Left forelimb (tissue), 1 donor: ENCODE data around the gene PRSS56.

Experiments
- DNase-seq: peaks from one replicate; pipeline ENCODE4 v3.0.0-alpha.2; 2018; ENCODE audit warnings: low spot score

Gene PRSS56

DNA sequence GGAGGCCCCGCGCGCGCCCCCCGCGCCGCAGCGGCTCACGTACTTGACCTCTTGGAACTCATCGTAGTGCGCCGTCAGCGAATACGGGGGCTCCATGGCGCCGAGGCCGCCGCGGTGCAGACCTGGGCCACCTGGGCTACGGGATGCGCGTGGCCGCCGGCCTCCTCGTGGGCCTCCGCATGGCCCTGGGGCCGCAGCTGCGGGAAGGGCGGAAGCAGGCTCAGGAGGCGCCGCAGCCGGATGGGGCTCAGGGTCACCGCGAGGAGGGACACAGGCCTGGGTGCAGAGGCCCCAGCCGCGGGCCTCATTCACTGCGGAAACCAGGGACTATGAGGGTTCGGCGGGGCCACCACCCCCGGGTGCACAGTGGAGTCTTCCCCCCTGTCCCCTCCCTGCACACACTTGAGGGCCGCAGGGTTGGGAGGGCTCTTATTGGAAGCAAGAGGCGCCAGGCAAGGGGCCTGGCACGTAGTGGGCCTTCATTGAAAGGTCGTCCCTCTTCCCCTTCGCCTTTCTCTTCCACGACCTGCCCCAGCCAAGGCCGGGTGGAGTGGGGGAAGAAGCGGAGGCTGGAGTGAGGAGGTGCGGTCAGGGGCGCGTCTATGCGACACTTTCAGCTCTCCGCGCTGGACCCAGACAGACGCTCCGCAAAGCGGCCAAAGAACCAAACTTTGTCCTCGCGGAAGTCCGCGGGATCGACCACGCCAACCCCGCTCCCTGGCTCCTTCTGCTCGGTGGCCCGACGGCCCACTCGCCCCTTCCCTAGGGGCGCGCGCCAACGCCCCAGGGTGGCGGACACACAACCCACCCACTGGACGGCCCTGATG lies 33.4 kb upstream of the PRSS56 start:
- DNase-seq: no peak

DNA sequence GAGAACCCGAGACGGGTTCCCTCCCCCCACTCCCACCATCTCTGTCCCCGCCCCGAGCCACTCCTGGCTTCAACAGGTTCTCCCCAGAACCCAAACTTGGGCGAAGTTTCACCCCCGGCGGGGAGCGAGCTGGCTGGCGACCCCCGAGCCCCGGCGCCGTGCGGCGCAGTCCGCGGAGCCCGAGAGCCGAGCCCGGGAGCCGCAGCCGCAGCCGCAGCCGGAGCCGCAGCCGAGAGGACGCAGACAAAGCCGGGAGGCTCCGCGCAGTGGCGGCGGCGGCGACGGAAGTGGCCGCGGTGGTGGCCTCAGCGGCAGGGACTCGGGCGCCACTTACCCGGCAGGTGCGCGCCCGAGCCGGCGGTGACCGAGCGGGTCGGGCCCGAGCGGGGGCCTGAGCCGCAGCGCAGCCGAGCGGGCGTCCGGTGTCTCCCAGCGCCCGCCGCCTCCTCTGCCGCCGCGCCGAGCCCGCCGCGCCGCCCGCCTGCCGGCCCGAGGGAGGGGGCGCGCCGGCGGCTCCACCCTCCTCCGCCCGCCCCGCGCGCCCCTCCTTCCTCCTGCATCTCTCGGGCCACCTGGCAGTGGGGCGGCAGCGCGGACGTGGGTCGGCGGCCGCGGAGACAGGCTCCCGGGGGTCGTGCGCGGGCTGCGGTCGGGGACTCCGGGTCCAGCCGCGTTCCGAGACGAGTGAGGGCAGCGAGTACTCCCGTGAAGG lies 32.6 kb upstream of the PRSS56 start, which contains the start of gene ECEL1:
TSS of gene ECEL1 (minus strand) at position 450 of the 712 bp plus-strand sequence. CDS start 1,181 bp downstream, outside the sequence.
- no peak for DNase-seq

DNA sequence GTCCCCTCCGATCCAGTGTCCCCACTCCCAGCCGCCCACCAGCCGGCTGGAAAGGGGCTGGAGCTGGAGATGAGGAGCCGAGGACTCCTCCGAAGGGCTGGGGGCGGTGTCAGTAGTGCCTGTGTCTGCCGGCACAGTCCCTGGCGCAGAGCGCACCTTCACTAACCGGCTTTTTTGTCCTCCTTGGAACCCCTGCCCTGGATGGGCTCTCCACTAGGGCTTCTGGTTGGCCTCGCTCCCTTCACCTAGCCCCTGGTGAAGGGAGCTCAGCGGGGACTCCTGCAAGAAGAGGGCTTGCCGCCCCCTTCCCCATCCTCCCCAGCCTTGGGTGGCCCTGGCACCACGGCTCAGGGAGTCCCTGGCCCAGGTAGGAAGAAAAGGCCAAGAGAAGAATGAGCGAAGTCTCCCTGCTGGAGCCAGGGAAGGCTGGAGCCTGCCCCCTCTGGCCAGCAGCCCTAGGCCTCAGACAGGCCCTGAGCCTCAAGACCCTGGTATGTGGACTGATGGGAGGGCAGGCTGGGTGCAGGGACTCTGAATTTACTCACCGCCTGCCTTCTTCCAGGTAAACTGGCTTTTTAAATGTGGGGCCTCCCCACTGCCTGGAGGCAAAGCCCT lies 32.0 kb upstream of the PRSS56 start:
- DNase-seq: no peak

DNA sequence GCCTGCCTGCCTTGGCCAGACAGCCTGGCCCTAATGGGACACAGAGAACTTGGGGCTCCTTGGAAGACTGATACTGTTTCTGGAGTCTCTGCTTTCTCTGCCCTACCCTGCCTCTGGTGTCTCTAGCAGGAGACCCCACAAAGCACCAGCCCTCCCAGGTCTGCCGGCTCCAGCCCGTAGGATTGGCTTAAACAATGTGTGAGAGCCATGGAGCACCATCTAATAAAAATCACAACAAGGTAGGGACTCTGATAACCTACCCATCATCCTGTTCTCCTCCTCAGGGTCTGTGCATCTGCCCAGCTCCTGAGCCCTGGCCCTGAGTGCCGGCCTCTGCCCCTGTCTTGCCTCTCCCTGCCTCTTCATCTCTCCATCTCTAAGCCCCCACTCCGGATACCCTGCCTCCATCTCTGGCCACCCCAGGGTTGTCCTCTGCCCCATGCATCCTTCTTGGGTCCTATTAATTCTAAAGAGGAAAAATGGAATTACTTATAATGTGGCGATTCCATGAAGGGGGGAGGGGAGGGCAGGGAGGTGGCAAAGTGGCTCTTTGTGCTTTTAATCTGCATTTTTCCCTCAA lies 31.4 kb upstream of the PRSS56 start:
- no peak for DNase-seq

DNA sequence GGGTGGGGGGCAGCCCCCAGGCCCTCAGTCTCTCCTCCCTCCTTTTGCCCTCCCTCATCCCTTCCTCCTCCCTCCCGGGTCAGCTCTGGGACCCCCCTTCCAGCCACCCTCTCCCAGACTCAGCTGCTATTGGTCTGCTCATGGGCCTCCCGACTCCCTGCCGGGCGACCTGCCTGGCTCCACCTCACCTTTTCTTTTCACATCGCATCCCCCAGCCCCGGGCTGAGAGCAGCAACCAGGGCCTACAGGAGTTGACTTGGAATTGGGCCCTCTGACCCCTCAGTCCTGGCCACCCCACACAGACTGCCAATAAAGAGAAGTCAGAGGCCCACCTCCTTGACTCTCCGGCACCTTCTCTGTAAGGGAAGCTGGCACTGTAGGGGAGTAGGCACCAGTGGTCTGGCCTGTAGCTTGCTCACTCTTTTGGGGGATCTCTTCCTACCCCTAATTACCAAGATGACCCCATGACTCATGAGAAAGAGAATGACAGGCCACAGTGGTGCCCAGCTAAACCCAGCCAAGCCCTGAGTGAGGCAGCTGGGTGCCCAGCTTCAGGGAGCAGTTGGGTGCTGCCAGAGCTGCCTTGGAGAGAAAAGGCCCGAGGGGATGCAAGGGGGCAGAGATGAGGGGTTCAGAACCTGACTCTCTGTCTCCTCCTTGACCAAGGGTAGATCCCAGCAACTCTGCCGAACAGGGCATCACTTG lies 30.5 kb upstream of the PRSS56 start:
- DNase-seq: no peak

DNA sequence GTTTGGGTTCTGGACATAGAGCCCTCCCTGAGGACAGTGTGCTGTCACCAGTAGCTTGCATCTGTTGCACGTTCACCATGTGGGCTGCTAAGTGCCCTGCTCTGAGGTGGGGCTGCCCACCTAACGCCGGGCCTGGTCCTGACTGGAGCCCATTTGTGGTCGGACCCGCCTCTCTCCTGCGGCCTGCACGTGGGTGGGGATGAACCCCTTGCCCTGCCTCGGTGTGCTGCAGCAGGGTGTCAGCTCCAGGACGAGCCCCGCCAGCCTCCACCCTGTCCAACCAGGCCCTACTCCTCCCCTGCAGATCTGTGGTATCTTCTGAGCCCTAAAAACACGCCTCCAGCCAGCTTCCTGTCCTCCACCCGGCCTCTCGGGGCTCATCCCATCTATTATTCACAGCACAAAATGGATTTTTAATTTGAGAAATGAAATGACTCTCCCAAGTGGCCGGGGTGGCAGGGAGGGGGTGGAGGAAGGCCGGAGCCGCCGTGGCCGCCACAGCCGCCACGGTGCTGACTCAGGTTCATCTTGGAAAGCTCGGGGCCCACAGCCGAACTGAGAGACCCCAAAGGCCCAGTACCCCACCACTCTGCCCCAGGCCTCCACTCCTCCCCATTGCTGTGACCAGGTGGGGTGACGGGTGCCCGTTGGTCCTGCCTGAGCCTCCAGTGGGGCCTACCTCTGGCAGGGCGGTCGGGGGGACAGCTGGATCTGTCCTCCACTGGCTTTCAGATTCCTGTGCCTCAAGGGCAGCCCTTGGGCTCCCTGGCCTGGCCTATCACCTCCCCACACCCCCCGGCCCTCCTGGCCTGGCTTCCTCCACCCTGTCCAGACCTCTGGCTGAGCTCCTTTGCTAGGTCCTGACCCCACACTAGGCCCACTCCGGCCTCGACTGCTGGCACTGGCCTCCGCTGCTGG lies 29.7 kb upstream of the PRSS56 start:
- no peak for DNase-seq

DNA sequence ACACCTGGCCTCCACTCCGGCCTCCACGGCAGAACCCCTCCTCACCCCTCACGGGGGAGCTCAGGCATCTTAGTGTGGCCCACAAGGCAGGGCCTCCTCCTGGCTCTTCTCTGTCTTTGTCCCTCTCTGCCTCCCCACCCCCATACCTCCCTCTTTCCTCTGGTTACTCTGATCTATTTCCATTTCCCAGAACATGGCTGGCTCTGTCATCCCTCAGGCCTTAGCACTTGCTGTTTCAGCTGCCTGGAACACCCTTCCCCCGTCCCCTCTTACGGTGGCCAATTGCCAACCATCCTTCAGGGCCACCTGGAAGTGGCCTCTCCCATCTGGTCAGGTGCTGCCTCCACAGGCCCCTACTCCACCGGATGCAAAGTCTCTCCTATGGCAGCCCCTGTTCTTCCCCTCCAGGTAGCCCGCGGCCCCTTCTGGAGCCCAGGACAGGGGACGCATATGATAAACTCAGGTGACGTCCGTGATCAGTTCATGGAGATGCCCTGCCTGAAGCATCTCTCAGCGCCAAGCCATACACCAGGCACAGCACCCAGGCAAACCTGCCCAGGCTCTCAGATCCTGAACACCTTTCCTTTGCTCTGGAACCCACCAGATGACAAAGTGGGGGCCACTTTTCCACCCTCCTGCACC lies 28.9 kb upstream of the PRSS56 start:
- DNase-seq: no peak

DNA sequence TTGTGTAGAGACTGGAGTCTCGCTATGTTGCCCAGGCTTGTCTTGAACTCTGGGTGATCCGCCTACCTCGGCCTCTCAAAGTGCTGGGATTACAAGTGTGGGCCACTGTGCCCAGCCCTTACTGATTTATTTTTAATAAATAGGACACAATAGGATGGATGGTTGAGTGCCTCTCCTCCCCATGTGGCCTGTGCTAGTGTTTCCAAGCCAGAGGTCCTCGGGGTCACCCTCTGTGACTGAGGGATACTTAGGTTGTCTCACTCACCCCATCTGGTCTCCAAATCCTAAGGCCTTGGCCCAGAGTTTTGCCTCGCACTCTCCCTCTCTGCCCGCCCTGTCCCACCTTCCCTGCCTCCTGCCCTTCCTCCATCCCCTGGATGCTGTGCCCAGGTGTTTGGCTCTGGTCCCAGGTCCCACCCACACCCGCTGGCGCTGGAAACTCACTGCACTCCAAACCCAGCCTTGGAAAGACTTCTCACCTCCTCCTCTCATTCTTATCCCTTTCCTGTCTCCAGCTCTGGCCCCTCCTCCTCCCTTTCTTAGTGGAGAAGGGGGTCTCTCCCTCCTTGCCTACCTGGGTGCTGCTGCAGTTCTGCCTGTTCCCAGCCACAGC lies 27.8 kb upstream of the PRSS56 start:
- no peak for DNase-seq

DNA sequence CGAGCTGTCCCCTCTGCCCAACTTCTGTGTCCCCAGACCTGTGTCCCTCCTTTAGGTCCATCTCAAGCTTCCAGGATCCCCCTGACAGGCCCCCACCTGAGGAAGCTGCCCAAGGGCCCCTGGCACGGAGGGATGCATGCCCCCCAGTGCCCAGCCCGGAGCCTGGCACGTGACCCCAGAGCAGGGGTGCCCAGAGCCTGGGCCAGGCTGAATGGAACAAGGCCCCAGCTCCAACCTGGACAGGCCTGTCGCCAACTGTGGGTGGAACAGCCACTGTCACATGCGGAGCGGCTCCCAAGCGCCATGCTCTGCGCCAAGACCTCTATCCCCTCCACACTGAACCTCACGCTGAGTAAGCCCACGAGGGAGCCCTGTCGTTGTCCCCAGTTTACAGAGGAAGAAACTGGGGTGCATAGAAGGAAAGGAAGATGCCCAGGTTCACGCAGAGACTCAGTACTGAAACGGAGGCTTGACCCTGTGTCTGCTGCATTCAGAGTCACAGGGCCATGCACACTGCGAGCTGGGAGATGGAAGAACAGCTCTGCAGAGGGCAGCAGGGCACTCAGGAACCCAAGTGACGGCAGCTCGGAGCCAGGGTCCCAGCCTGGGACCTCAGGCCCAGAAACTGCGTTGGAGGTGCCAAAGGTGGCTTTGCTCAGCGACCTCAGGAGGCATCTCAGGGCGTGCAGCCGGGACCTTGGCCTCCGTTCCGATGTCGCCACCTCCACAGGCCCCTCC lies 27.1 kb upstream of the PRSS56 start:
- no peak for DNase-seq

DNA sequence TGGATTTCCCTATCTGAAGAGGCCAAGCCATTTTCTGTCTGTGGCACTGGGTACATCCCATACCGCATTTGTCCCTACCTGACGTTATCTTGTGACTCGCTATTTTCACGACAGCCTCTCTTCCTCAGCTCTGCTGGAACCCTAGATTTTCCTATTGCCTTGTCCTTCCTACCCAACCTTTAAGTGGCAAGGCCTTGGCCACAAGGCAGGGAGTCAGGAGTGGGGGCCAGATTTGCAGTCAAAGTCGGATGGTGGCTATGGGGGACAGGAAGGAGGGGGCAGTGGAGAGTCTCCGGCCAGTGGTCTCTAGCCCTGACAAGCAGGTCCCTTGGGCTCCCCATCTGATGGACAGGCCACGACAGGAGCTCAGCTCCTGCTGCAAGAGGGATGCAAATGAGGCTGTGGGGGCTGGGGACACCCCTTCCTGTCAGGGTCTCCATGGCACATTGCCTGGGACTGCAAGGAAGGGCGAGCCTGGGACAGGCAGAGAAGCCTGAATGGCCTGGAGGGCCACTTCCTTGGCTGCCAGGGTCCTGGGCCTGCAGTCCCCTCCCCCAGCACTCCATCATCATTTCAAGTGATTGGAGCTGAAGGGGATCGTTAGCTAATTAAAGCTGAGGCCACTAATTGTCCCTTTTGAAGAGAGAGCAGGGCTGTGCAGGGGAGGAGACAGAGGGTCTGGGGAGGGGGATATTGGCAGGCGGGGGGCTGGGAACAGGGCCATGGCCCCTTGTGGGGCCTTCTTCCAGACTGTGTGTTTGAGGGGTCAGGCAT lies 26.3 kb upstream of the PRSS56 start:
- no peak for DNase-seq

DNA sequence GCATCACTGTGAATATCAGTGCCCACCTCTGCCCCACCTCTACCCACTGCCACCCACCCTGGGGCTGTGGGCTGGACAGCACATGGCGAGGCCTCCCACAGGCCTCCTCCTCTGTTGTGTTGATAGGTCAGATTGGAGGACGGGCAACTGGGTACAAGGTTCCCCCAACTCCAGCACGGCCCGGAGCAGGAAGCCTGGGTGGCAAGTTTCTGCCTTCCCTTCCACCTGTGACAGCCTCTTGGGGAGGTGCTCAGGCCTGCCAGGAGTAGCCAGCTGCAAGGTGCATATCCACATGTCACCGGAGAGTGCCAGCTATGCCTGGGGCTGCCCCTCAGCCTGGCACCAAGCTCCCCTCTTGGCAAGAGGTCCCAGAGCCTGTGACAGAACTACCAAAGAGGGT lies 25.6 kb upstream of the PRSS56 start:
- DNase-seq: no peak

DNA sequence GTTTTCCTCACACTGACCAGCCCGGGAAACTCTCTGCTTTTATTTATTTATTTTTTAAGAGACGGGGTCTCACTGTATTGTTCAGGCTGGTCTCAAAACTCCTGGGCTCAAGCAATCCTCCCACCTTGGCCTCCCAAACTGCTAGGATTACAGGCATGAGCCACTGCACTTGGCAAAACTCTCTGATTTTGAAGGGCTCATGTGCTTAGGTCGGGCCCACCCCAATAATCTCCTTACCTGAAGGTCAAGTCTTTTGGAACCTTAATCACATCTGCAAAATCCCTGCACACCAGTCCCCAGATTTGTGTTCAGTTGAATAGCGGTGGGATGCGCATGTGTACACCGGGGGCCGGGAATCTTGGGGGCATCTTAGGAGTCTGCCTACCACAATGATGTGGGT lies 24.9 kb upstream of the PRSS56 start:
- DNase-seq: no peak

DNA sequence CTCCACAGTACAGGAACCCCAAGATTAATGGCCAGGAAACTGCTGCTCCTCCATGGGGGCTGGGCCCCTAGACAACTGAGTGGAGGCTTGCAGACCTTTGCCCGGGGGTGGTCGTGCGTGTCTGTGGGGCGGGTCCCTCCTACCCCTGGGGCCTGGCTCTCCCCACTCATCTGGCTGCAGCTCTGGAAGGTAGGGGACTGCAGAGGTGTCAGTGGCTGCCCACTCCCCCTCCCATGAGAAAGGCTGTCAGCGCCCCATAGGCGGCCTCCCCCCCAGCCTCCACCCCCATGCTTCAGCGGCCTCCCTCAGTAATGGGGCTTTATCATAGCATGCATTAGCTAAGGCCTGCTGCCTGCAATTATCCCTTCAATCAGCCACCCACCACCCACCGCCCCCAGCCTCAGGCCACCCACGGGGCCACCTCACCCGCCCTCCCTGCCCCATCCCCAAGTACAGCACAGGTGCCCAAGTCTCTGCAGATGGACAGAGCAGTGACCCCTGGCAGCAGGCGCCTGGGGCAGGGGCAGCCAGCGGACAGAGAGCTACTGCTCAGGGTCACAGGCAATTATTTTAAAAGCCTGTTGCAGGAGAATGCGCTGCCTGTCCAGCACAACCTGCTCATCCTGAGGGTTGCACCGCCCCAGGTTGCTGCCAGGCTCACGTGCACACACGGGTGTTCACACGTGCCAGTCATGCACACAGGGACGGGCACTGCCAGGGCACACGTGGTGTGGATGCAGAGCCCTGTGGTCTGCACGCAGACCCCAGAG lies 23.5 kb upstream of the PRSS56 start:
- no peak for DNase-seq

DNA sequence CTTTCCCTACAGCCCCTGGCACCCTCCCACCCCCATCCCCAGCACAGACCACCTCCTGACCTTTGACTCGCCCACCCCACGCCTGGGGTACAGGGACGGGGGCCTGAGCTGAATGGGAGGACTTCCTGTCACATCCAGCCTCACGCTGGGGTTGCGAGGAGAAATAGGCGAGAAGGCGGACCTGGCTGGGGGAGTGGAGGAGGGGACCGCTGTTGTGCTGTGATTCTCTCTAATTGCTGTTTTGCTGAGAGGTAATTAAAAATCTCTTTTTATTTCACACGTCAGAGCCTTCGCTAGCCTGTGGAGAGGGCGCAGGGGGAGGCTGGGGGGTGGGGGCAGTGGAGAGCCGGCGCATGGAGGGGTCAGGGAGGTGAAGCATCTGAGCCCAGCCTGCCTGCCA lies 22.8 kb upstream of the PRSS56 start:
- no peak for DNase-seq

DNA sequence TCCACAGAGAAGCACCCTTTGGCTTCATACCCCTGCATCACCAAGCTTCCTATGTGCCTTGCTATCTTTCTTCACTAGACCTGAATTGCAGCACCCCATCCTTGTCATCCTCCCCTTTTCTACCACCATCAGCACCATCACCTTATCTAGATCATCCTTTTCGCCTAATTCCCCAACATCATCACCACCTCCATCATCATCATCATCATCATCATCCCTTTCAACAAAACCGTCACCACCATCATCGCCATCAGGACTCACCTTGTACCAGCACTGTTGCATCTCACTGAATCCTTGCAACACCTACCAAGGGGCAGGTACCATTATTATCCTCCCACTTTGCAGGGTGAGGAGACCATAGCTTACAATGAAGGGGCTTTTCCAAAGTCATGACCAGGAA lies 21.7 kb upstream of the PRSS56 start:
- no peak for DNase-seq

DNA sequence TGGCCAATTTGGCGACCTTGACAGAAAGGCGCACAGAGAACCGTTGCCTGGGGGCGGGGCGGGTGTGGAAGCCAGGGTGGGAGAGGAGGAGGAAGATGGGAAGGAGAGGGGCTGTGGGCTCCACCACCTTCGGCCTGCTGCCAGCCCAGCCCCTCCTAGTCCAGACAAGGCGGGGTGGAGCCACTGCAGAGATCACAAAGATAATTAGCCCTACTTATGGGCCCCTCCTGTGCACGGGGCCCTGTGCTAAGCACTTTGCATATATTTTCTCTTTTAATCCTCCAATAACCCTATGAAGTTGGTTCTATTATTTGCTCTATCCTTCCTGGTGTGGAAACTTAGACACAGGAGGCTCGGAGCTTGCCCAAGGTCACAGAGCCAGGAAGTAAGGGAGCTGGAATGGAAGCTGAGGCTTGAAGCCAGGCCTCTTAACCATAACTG lies 18.8 kb upstream of the PRSS56 start:
- DNase-seq: no peak

DNA sequence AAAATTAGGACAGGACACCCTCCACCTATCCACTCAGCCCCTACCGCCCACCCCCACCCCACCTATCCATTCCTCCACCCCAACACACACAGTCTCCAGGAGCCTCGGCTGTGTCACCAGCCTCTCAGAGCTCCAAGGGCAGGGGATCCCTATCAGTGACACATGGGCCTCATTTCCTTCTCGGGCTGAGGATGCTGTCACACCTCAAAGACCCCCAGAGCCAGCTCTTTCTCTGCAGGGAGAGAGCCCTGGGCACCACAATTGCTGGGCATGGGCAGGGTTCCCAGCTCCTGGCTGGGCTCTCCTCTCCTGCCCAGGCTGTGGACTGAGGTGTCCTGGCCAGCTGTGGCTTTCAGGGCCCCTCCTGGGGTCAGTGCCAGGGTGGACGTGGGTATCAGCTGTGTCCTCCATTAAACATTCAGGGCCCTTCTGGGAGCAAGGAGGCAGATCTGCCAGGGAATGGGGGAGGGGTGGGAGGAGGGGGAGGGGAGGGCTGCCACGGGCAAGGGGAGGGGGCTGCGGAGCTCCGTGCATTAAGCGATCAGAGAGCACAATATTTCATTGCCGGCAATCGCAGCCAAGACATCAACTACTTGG lies 18.3 kb upstream of the PRSS56 start:
- DNase-seq: no peak
